Endothelial cell of umbilical vein (primary cell): ENCODE data around the gene TMEM125.

Source experiments
- CTCF ChIP-seq, 2 donors: IDR thresholded peaks; 1 replicate in 1 of 2; 2 replicates in 1 of 2; pipeline ENCODE4 v1.5.1; 2011; ENCODE audit warnings: low read length in 2 of 2, mild to moderate bottlenecking in 2 of 2, moderate library complexity in 2 of 2, control low read depth in 1 of 2, inconsistent platforms in 1 of 2, low read depth in 1 of 2; ENCODE audit not compliant: insufficient read depth in 1 of 2; ENCODE audit errors: extremely low read depth in 1 of 2
- EZH2 ChIP-seq: IDR thresholded peaks from 2 replicates; pipeline ENCODE4 v1.6.1; 2012; ENCODE audit warnings: borderline replicate concordance, low read depth, mild to moderate bottlenecking, moderate library complexity, low read length, inconsistent platforms; ENCODE audit not compliant: severe bottlenecking
- FOS ChIP-seq: IDR thresholded peaks from 2 replicates; pipeline ENCODE4 v1.6.1; 2011; ENCODE audit warnings: mild to moderate bottlenecking, low read length, moderate library complexity, borderline replicate concordance; ENCODE audit not compliant: insufficient read depth
- GATA2 ChIP-seq: IDR thresholded peaks from 2 replicates; pipeline ENCODE4 v1.7.0; 2011; ENCODE audit warnings: low read depth, mild to moderate bottlenecking, moderate library complexity, mixed read lengths, low read length; ENCODE audit not compliant: insufficient read length, insufficient read depth
- JUN ChIP-seq: IDR thresholded peaks from 2 replicates; pipeline ENCODE4 v1.6.1; 2011; ENCODE audit warnings: borderline replicate concordance, low read depth; ENCODE audit not compliant: insufficient read length, insufficient read depth
- MAX ChIP-seq: IDR thresholded peaks from 2 replicates; pipeline ENCODE4 v1.6.1; 2011; ENCODE audit not compliant: insufficient read depth, insufficient read length
- MYC ChIP-seq: IDR thresholded peaks from one replicate; pipeline ENCODE4 v1.6.1; 2011; ENCODE audit warnings: mild to moderate bottlenecking, low read depth, low read length
- POLR2A ChIP-seq: IDR thresholded peaks from 2 replicates; pipeline ENCODE4 v1.6.1; 2012; ENCODE audit warnings: low read depth, mild to moderate bottlenecking, control low read depth, low read length
- POLR2AphosphoS5 ChIP-seq: IDR thresholded peaks from 2 replicates; pipeline ENCODE4 v1.6.1; 2012; ENCODE audit warnings: low read depth, mild to moderate bottlenecking, control low read depth, low read length, moderate library complexity; ENCODE audit not compliant: insufficient read depth

GRCh38 chr1:43275826-43276620 is 6.2 kb downstream of the TMEM125 start:
- TF ChIP-seq CTCF (IDR thresholded peaks at IDR 0.05; ENCODE audit: extremely low read depth in 1 of 2, insufficient read depth in 1 of 2, low read depth in 1 of 2, low read length in 2 of 2) (no peak), POLR2AphosphoS5 (no peak), POLR2A (no peak), FOS (no peak), MAX (no peak), MYC (no peak), EZH2 (no peak), JUN (no peak), GATA2 (no peak)
